HG03097 (cell line): ENCODE measurements around the gene KAT8.
"Not testable (repeated sequence)": the region's sequence is repeated elsewhere in the genome, so short reads cannot be mapped to it uniquely, and the experiment has no call there.

Experiments used
- ATAC-seq: cut with Tn5 transposase; IDR thresholded peaks from one replicate; pipeline ENCODE4 v1.9.1; 2021; ENCODE audit not compliant: unreplicated experiment, low FRiP score

KAT8 gene

GRCh38 chr16:31130336-31130891 is 12.9 kb downstream of the KAT8 start:
- ATAC-seq, result no peak

GRCh38 chr16:31130899-31131298 is 13.4 kb downstream of the KAT8 start:
- no peak for ATAC-seq

- ATAC-seq, result no peak
Measured at GRCh38 chr16:31131416-31131815, 14.0 kb downstream of the KAT8 start.

GRCh38 chr16:31131841-31132271 is 14.4 kb downstream of the KAT8 start:
- no peak for ATAC-seq

GRCh38 chr16:31132303-31132979 is 15.0 kb downstream of the KAT8 start:
- ATAC-seq, result no peak

GRCh38 chr16:31133046-31133501 is 15.6 kb downstream of the KAT8 start:
- no peak for ATAC-seq

GRCh38 chr16:31134091-31134571 is 16.7 kb downstream of the KAT8 start:
- ATAC-seq, result no peak

GRCh38 chr16:31134625-31135534 is 17.4 kb downstream of the KAT8 start:
- ATAC-seq, result no peak

GRCh38 chr16:31135535-31136286 is 18.2 kb downstream of the KAT8 start, which contains the start of gene PRSS8:
PRSS8 (minus strand) TSS chr16:31135727; CDS start chr16:31135498, 229 bp downstream.
- no peak for ATAC-seq

GRCh38 chr16:31136287-31136662 is 18.8 kb downstream of the KAT8 start:
- no peak for ATAC-seq

GRCh38 chr16:31136822-31137499 is 19.5 kb downstream of the KAT8 start:
- not testable (repeated sequence) for ATAC-seq

- no peak for ATAC-seq
Measured at GRCh38 chr16:31138621-31139578, 21.4 kb downstream of the KAT8 start.

GRCh38 chr16:31141071-31141469 is 23.6 kb downstream of the KAT8 start:
- ATAC-seq, result not testable (repeated sequence)

- ATAC-seq, result no peak
Measured at GRCh38 chr16:31141489-31142108, 24.1 kb downstream of the KAT8 start.

- peak; percentile 88 for ATAC-seq
Measured at GRCh38 chr16:31142109-31143010, 24.9 kb downstream of the KAT8 start.

- ATAC-seq, result no peak
Measured at GRCh38 chr16:31143011-31143693, 25.7 kb downstream of the KAT8 start.

- no peak for ATAC-seq
Measured at GRCh38 chr16:31143694-31144148, 26.3 kb downstream of the KAT8 start.
